C4-2B (cell line): Measurements from ENCODE around the gene PTPRN2.

Experiments used
- CTCF ChIP-seq: fragments of 450-650 bp; conservative IDR thresholded peaks from 2 replicates; pipeline ENCODE4 v1.5.1; 2017; ENCODE audit warnings: mild to moderate bottlenecking
- ZFX ChIP-seq: fragments of 450-650 bp; IDR thresholded peaks from 2 replicates; pipeline ENCODE4 v1.6.1; 2017

- TF ChIP-seq CTCF (no peak), ZFX (no peak)
Measured at GRCh38 chr7:157523371-157523765, 1064.3 kb downstream of the PTPRN2 start.
